K562 (cell line): ENCODE results near the gene USP20. TPM values are rescaled to one million over a fixed set of nuclear protein-coding genes. Genes with fewer than 3 reads are reported as not detected.

Source experiments
- ATAC-seq: fragments of 200-7000 bp; cut with Tn5 transposase; 3 replicates; pipeline ENCODE4 v1.9.1; 2020; ENCODE audit warnings: moderate library complexity
- BruUV-seq: library from RNA; stranded (reverse); fragments of 400-500 nt; replicated peaks from 2 replicates; lab custom pipeline; 2021; lab: Mats Ljungman, UMichigan
- CTCF ChIA-PET: fragments of 300-600 bp; formaldehyde crosslinking; extraction: SDS; loops from one replicate; lab custom pipeline; 2021; ENCODE audit warnings: low intra/inter-chr PET ratio; lab: Yijun Ruan, JAX
- POLR2A ChIA-PET: fragments of 300-600, 350-650 bp; sonication (Branson Sonifier 250); formaldehyde crosslinking; extraction: SDS; loops from one replicate; lab custom pipeline; 2021; ENCODE audit warnings: antibody characterized with exemption, inconsistent platforms; lab: Yijun Ruan, JAX
- DNase-seq, 4 experiments: peaks; one replicate each; pipeline versions ENCODE4 v3.0.0 to v3.0.0-alpha.2; 2011 to 2018; ENCODE audit warnings: low spot score in 3 of 4, mixed read lengths in 3 of 4; ENCODE audit errors: extremely low read depth in 1 of 4
- FAIRE-seq: peaks from 2 replicates; lab custom pipeline; 2011; peaks lifted over from hg19 to GRCh38; lab: Jason Lieb, UNC
- H2AFZ ChIP-seq: 2 replicates; pipeline ENCODE4 v1.6.0; 2011; ENCODE audit warnings: low read depth, low read length, control low read depth, inconsistent platforms
- H3K27ac ChIP-seq: fragments of 200-600 bp; 3 replicates; pipeline ENCODE4 v1.8.0; 2011; ENCODE audit warnings: low read depth, mild to moderate bottlenecking, control low read depth, inconsistent platforms, low read length, moderate library complexity, mixed read lengths; ENCODE audit errors: extremely low read depth
- H3K27me3 ChIP-seq, 2 experiments: fragments of 300-600 bp in 1 of 2; 2 replicates in 1 of 2; 3 replicates in 1 of 2; pipeline versions ENCODE4 v1.6.0 to v1.8.0; 2011; ENCODE audit warnings: inconsistent platforms in 2 of 2, low read length in 2 of 2, mild to moderate bottlenecking in 1 of 2, mixed read lengths in 1 of 2, moderate library complexity in 1 of 2; ENCODE audit not compliant: control insufficient read depth in 2 of 2, insufficient read depth in 2 of 2
- H3K36me3 ChIP-seq: fragments of 300-600 bp; 3 replicates; pipeline ENCODE4 v1.8.0; 2011; ENCODE audit warnings: mild to moderate bottlenecking, low read length, inconsistent platforms; ENCODE audit not compliant: control insufficient read depth, insufficient read depth
- H3K4me1 ChIP-seq, 2 experiments: fragments of 200-600 bp in 1 of 2; replicated peaks in 1 of 2; 2 replicates in 1 of 2; 3 replicates in 1 of 2; pipeline versions ENCODE4 v1.5.1 to v1.8.0; 2011; ENCODE audit warnings: inconsistent platforms in 2 of 2, low read length in 2 of 2, mild to moderate bottlenecking in 1 of 2, mixed read lengths in 1 of 2, moderate library complexity in 1 of 2; ENCODE audit not compliant: control insufficient read depth in 2 of 2, insufficient read depth in 2 of 2
- H3K4me2 ChIP-seq: 2 replicates; pipeline ENCODE4 v1.6.1; 2011; ENCODE audit warnings: low read length, control low read depth, inconsistent platforms, mixed read lengths; ENCODE audit not compliant: insufficient read depth
- H3K4me3 ChIP-seq: fragments of 200-600 bp; sonication (generic), shearing (Covaris generic); 2 replicates; pipeline ENCODE4 v1.5.1; 2016; ENCODE audit warnings: control low read depth, inconsistent platforms
- H3K79me2 ChIP-seq: fragments of 200-600 bp; 3 replicates; pipeline ENCODE4 v1.8.0; 2011; ENCODE audit warnings: low read length, inconsistent platforms; ENCODE audit not compliant: control insufficient read depth, insufficient read depth
- H3K9ac ChIP-seq, 2 experiments: 2 replicates each; pipeline versions ENCODE4 v1.6.0 to v1.6.1; 2011; ENCODE audit warnings: low read depth in 2 of 2, low read length in 2 of 2, control low read depth in 1 of 2, inconsistent platforms in 1 of 2, mild to moderate bottlenecking in 1 of 2, mixed read lengths in 1 of 2; ENCODE audit not compliant: insufficient read depth in 1 of 2
- H3K9me1 ChIP-seq: one replicate; pipeline ENCODE4 v1.6.0; 2011; ENCODE audit warnings: inconsistent platforms, mild to moderate bottlenecking, low read length, moderate library complexity; ENCODE audit not compliant: control insufficient read depth, insufficient read depth
- H3K9me3 ChIP-seq: replicated peaks from 2 replicates; pipeline ENCODE4 v1.5.1; 2011; ENCODE audit warnings: low read depth, low read length, inconsistent platforms; ENCODE audit not compliant: control insufficient read depth, insufficient read depth
- H4K20me1 ChIP-seq: replicated peaks from 2 replicates; pipeline ENCODE4 v1.6.1; 2011; ENCODE audit warnings: low read length, inconsistent platforms, mixed read lengths; ENCODE audit not compliant: control insufficient read depth, insufficient read depth
- BDP1 ChIP-seq: IDR thresholded peaks from 3 replicates; pipeline ENCODE4 v1.6.1; 2011; ENCODE audit not compliant: insufficient read length, insufficient read depth
- HSF4 ChIP-seq: fragments of 250-450 bp; sonication (Bioruptor Pico); IDR thresholded peaks from 2 replicates; pipeline ENCODE4 v2.1.2; 2022; ENCODE audit warnings: mild to moderate bottlenecking, moderate library complexity, borderline replicate concordance
- PCBP1 ChIP-seq: fragments of 200-400 bp; formaldehyde crosslinking; IDR thresholded peaks from 2 replicates; pipeline ENCODE4 v1.6.1; 2018; ENCODE audit warnings: mild to moderate bottlenecking, low read depth, low read length; ENCODE audit not compliant: poor library complexity, severe bottlenecking
- PTRF ChIP-seq: fragments of 450-650 bp; IDR thresholded peaks from 2 replicates; pipeline ENCODE4 v1.6.1; 2016; ENCODE audit warnings: mild to moderate bottlenecking, missing genetic modification characterization, missing compliant biosample characterization
- TRIM28 ChIP-seq: fragments of 450-650 bp; IDR thresholded peaks from 2 replicates; pipeline ENCODE4 v1.6.1; 2017
- ZNF124 ChIP-seq: sonication (generic); formaldehyde crosslinking; IDR thresholded peaks from 2 replicates; pipeline ENCODE4 v1.8.1; 2022; ENCODE audit warnings: missing genetic modification reagents
- WGBS: fragments of 100-300 bp; shearing (Covaris generic); methylation state at CpG from one replicate; pipeline ENCODE4 v1.1.6; 2016; ENCODE audit warnings: low coverage, mixed read lengths; ENCODE audit not compliant: insufficient coverage; ENCODE audit errors: missing lambda C conversion rate; 5-methylcytosine and 5-hydroxymethylcytosine counted together
- in situ Hi-C: fragments of 300-500 bp; cut with MboI; formaldehyde crosslinking; loops from 4 replicates; pipeline ENCODE4 v1.15.0; 2018; ENCODE audit warnings: inconsistent platforms, mixed read lengths
- intact Hi-C: fragments of 100-400 bp; cut with micrococcal nuclease; formaldehyde crosslinking; loops from 2 replicates; pipeline ENCODE4 v1.14.2; 2022
- polyA plus RNA-seq, 8 experiments: library from polyadenylated mRNA; depleted of rRNA in 4 of 8; stranded (reverse) in 5 of 8; unstranded in 3 of 8; fragments of >200 nt; fragmentation: Nextera tagmentation in 2 of 8; fragmentation: Illumina TruSeq in 1 of 8; extraction: Ambion mirVana in 2 of 8; extraction: Trizol in 1 of 8; gene quantifications; 2 replicates each; pipeline versions ENCODE4 v1.2.1 to v1.2.3, GENCODE V29; 2011 to 2014; ENCODE audit warnings: inconsistent platforms in 1 of 8, missing spikeins in 1 of 8
- total RNA-seq, 7 experiments: library from RNA; depleted of rRNA in 6 of 7; stranded (reverse); fragments of >200 nt in 6 of 7; fragmentation: Illumina TruSeq in 2 of 7; extraction: Trizol in 2 of 7; gene quantifications; 2 replicates each; pipeline versions ENCODE4 v1.2.1 to v1.2.3, GENCODE V29; 2011 to 2021; ENCODE audit warnings: low replicate concordance in 1 of 7

USP20 gene
- total and polyA plus RNA-seq, 9 of the 15 experiments (the other 6 are each of a cell fraction or from before 2014, with no cell fraction given): 1.9 to 136 (median 49.1) TPM

DNA sequence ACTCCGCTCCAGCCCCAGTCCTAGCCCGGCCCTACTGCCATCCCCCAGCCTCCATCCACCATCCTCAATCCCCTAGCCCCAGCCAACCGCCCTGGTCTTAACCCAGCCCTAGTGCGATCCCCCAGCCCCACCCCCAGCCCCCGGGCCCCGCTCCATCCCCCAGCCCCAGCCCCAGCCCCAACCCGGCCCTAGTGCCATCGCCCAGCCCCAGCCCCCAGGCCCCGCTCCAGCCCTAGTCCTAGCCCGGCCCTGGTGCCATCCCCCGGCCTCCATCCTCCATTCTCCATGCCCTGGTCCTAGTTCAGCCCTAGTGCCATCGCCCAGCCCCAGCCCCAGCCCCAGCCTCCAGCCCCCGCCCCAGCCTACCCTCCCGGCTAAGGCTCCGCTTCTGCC, 11.7 kb upstream of the USP20 start:
- peaks cover 12 to 13% of the 10 kb centered on the region in 2 experiments; a peak in 4 of 5 replicates for H3K4me1 ChIP-seq
- intact Hi-C loops (no loop called here), in situ Hi-C loops (no loop called here)
- peak; percentile 52 for ATAC-seq
- peak overlapping the region; percentile 95 for H2AFZ ChIP-seq
- peaks cover 26% of the 10 kb centered on the region for H3K79me2 ChIP-seq
- WGBS: under 1% methylated on average over 10 of the region's 15 CpGs
- H3K9ac ChIP-seq: peak overlapping the region; percentile 75 to 97; a peak in 3 of 4 replicates
- no TSS peak for BruUV-seq
- H3K9me3 ChIP-seq: no peaks in the 10 kb centered on the region
- ChIA-PET POLR2A (interaction anchor here (0.7 to 5.1 kb wide), 3 partner anchors 11 to 540 kb away, joined by 3 to 49 read pairs (median 4); no protein-coding TSS in a partner anchor), CTCF (no interaction called here)
- peak overlapping the region; percentile 88 for H3K4me3 ChIP-seq
- no peaks in the 10 kb centered on the region for H3K27me3 ChIP-seq
- H4K20me1 ChIP-seq: no peaks in the 10 kb centered on the region
- DNase-seq: peak in 1 of 4 experiments; percentile 80
- H3K27ac ChIP-seq: peak overlapping the region; percentile 83
- peak overlapping the region; percentile 95 for H3K4me2 ChIP-seq
- peaks cover 58% of the 10 kb centered on the region for H3K36me3 ChIP-seq
- TF ChIP-seq HSF4 (CRISPR knock-in tag) (no peak), PTRF (tag) (no peak), ZNF124 (no peak), BDP1 (no peak), PCBP1 (peak; percentile 22), TRIM28 (no peak)
- H3K9me1 ChIP-seq: no peaks in the 10 kb centered on the region
- FAIRE-seq: no peak
